Measurements from ENCODE around the gene LAMA3. TPM values are rescaled to one million over a fixed set of nuclear protein-coding genes. Genes with fewer than 3 reads are reported as not detected.

The LAMA3 gene
- total RNA-seq, 1 donor from 2014 or later = 126 TPM

DNA sequence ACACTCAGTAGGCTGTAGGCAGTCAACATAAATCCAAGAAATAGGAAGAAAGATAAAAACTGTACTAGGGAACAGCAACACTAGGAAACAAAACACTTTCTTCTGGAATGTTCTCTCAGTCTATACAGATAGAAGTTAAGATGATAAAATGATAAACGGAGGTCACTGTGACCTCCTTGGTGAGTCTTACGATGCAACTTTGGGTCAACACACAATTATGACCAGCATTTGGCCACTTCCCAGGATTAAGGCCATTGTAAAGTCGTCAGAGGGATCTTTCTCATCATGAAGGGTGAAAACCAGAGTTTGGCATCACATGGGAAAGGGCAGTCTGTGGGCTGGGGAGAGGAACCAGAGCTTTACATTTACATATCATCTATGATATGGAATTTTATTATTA, 33.4 kb downstream of the LAMA3 start:
- no peaks in the 10 kb centered on the region for H3K36me3 ChIP-seq (ENCODE audit: control insufficient read depth, insufficient read depth, low read length)
- no peaks in the 10 kb centered on the region for H3K27me3 ChIP-seq (ENCODE audit: control insufficient read depth, insufficient read depth, low read length)
- no peak overlapping the region for H3K4me3 ChIP-seq (ENCODE audit: low read depth, low read length)
- TF ChIP-seq CTCF (IDR thresholded peaks at IDR 0.05; ENCODE audit: insufficient read depth, low read length, poor library complexity, severe bottlenecking) = no peak
- no peak for DNase-seq (ENCODE audit: low read depth)

DNA sequence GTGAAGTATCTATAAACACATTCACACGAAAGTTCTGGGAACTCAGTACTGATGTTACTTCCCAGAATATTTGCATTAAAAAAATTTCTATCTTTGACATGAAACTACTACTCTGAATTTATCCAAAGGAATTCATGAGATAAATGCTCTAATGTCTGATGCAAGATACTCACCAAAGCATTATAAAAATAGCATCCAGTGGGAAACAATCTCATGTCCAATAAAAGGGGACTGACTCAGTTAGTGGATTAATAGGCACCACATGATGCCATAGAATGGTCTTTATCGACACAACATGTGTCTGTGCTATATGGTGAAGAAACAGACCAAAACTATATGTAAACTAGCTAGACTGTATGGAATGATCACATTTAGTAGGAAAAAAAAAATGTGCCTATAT, 33.9 kb downstream of the LAMA3 start:
- no peaks in the 10 kb centered on the region for H3K27me3 ChIP-seq (ENCODE audit: control insufficient read depth, insufficient read depth, low read length)
- H3K4me3 ChIP-seq (ENCODE audit: low read depth, low read length) = no peak overlapping the region
- TF ChIP-seq CTCF (IDR thresholded peaks at IDR 0.05; ENCODE audit: insufficient read depth, low read length, poor library complexity, severe bottlenecking) = no peak
- no peaks in the 10 kb centered on the region for H3K36me3 ChIP-seq (ENCODE audit: control insufficient read depth, insufficient read depth, low read length)
- no peak for DNase-seq (ENCODE audit: low read depth)

DNA sequence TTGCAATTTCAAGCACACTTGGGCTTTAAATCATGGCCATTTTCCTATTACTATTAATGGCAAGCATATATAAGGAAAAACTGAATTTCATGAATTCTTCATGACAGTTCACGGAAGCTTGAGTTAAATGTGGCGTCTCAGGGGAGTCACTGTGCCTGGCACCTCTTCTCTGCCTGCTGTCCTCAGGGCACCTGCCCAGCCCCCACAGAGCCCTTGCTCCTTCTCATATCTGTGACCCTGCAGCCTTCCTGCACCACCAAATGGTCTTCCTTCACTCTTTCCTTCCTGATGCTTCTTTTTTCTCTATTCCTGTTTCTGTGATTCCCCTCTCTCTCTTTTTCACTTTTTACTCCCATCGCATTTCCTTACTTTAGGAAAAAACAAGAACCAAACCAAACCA, 35.4 kb downstream of the LAMA3 start:
- H3K4me3 ChIP-seq (ENCODE audit: low read depth, low read length) = no peak overlapping the region
- TF ChIP-seq CTCF (IDR thresholded peaks at IDR 0.05; ENCODE audit: insufficient read depth, low read length, poor library complexity, severe bottlenecking) = no peak

GRCh38 chr18:23725351-23725750, 36.1 kb downstream of the LAMA3 start:
- no peak for DNase-seq (ENCODE audit: low read depth)
- Histone ChIP-seq H3K27me3 (ENCODE audit: control insufficient read depth, insufficient read depth, low read length) (no peaks in the 10 kb centered on the region), H3K4me3 (ENCODE audit: low read depth, low read length) (no peak overlapping the region), H3K36me3 (ENCODE audit: control insufficient read depth, insufficient read depth, low read length) (no peaks in the 10 kb centered on the region)
- TF ChIP-seq CTCF (IDR thresholded peaks at IDR 0.05; ENCODE audit: insufficient read depth, low read length, poor library complexity, severe bottlenecking) = no peak

More for the DNA sequence above, 35.4 kb downstream of the LAMA3 start:
- no peak for DNase-seq (ENCODE audit: low read depth)
- H3K36me3 ChIP-seq (ENCODE audit: control insufficient read depth, insufficient read depth, low read length) = no peaks in the 10 kb centered on the region
- no peaks in the 10 kb centered on the region for H3K27me3 ChIP-seq (ENCODE audit: control insufficient read depth, insufficient read depth, low read length)

- Histone ChIP-seq H3K4me3 (ENCODE audit: low read depth, low read length) (no peak overlapping the region), H3K36me3 (ENCODE audit: control insufficient read depth, insufficient read depth, low read length) (no peaks in the 10 kb centered on the region), H3K27me3 (ENCODE audit: control insufficient read depth, insufficient read depth, low read length) (no peaks in the 10 kb centered on the region)
- TF ChIP-seq CTCF (IDR thresholded peaks at IDR 0.05; ENCODE audit: insufficient read depth, low read length, poor library complexity, severe bottlenecking) = no peak
- DNase-seq (ENCODE audit: low read depth) = no peak
These were observed 36.8 kb downstream of the LAMA3 start for GRCh38 chr18:23725827-23726661.

All from kidney epithelial cell (primary cell).